HepG2 (cell line): ENCODE results near the gene MAST1. TPM values are rescaled to one million over a fixed set of nuclear protein-coding genes. Genes with fewer than 3 reads are reported as not detected.

Source experiments
- CEBPZ ChIP-seq: IDR thresholded peaks from 2 replicates; pipeline ENCODE4 v1.6.1; 2012; ENCODE audit warnings: low read length, improper control_type of control experiment
- FOXP4 ChIP-seq: sonication (generic); formaldehyde crosslinking; IDR thresholded peaks from 2 replicates; pipeline ENCODE4 v1.4.0; 2020; ENCODE audit warnings: missing genetic modification reagents
- MTF2 ChIP-seq: sonication (generic); formaldehyde crosslinking; IDR thresholded peaks from 2 replicates; pipeline ENCODE4 v1.5.0; 2020; ENCODE audit warnings: missing genetic modification reagents, borderline replicate concordance
- MXI1 ChIP-seq: IDR thresholded peaks from 3 replicates; pipeline ENCODE4 v1.6.1; 2012; ENCODE audit warnings: low read depth, low read length, inconsistent platforms, borderline replicate concordance
- RFX5 ChIP-seq: IDR thresholded peaks from 2 replicates; pipeline ENCODE4 v1.6.1; 2011; ENCODE audit warnings: low read depth, low read length, improper control_type of control experiment
- SP5 ChIP-seq: IDR thresholded peaks from 2 replicates; pipeline ENCODE4 v1.6.1; 2016; ENCODE audit warnings: low read depth, borderline replicate concordance
- TEAD3 ChIP-seq: optimal IDR thresholded peaks from 2 replicates; pipeline ENCODE3; 2016; ENCODE audit warnings: borderline replicate concordance
- ZNF350 ChIP-seq: sonication (generic); formaldehyde crosslinking; IDR thresholded peaks from 2 replicates; pipeline ENCODE4 v1.4.0; 2020; ENCODE audit warnings: mild to moderate bottlenecking, low read depth, missing genetic modification reagents, borderline replicate concordance
- ZNF572 ChIP-seq: sonication (generic); formaldehyde crosslinking; IDR thresholded peaks from 2 replicates; pipeline ENCODE4 v1.5.1; 2020; ENCODE audit warnings: mild to moderate bottlenecking, missing genetic modification reagents
- ZNF609 ChIP-seq: sonication (generic); formaldehyde crosslinking; IDR thresholded peaks from 2 replicates; pipeline ENCODE4 v1.4.0; 2020; ENCODE audit warnings: mild to moderate bottlenecking, missing genetic modification reagents, borderline replicate concordance
- ZNF770 ChIP-seq: sonication (generic); formaldehyde crosslinking; IDR thresholded peaks from 2 replicates; pipeline ENCODE4 v1.5.0; 2020; ENCODE audit warnings: mild to moderate bottlenecking, missing genetic modification reagents
- ZSCAN5A ChIP-seq: sonication (generic); formaldehyde crosslinking; IDR thresholded peaks from 2 replicates; pipeline ENCODE4 v1.8.0; 2022; ENCODE audit warnings: mild to moderate bottlenecking, missing genetic modification reagents, borderline replicate concordance
- polyA plus RNA-seq, 8 experiments: library from polyadenylated mRNA; depleted of rRNA in 3 of 8; stranded (reverse) in 7 of 8; unstranded in 1 of 8; fragments of >200 nt; fragmentation: Illumina TruSeq in 4 of 8; extraction: Trizol in 4 of 8; gene quantifications; 2 replicates each; pipeline versions ENCODE4 v1.2.1 to v1.2.3, GENCODE V29; 2011 to 2016; ENCODE audit warnings: low read depth in 4 of 8, missing spikeins in 1 of 8, mixed read lengths in 1 of 8; ENCODE audit not compliant: insufficient read depth in 1 of 8
- total RNA-seq, 5 experiments: library from RNA; depleted of rRNA; stranded (reverse); fragments of >200 nt; fragmentation: Illumina TruSeq; extraction: Trizol; gene quantifications; 2 replicates each; pipeline ENCODE4 v1.2.3, GENCODE V29; 2016; ENCODE audit warnings: low read depth in 1 of 5

MAST1 gene
- total and polyA plus RNA-seq, 2 of the 13 experiments (the other 11 are each of a cell fraction or from before 2014, with no cell fraction given), result 0.73 to 4.7 TPM

- TF ChIP-seq ZNF609 (CRISPR knock-in tag) (peak; percentile 41; the same call in 1 of the 2 replicates), ZNF572 (no peak), ZNF770 (peak; percentile 96), ZNF350 (CRISPR knock-in tag) (peak; percentile 48; the same call in 1 of the 2 replicates), SP5 (CRISPR knock-in tag) (no peak), MXI1 (peak; percentile 43; the same call in 1 of the 3 replicates), FOXP4 (peak; percentile 32; the same call in 1 of the 2 replicates), TEAD3 (CRISPR knock-in tag) (peak; percentile 54), MTF2 (CRISPR knock-in tag) (no peak), ZSCAN5A (CRISPR knock-in tag) (no peak), RFX5 (no peak), CEBPZ (no peak)
Observed at GRCh38 chr19:12864721-12865715, 26.7 kb downstream of the MAST1 start (continued).
